T-helper 1 cell treated with Interleukin-12 subunit alpha and Interleukin-12 subunit beta and Interleukin-4 antibody, amounts not matched to agents 30 μg/mL and 1 μg/mL, for 36 hours (primary cell): Measurements from ENCODE around the gene UBR4.

Source experiments
- H3K27ac Mint-ChIP-seq: one replicate; pipeline ENCODE4 v1.8.0; 2021; ENCODE audit warnings: mild to moderate bottlenecking, mixed read lengths
- H3K27me3 Mint-ChIP-seq: one replicate; pipeline ENCODE4 v1.8.0; 2021; ENCODE audit warnings: low read depth, mixed read lengths
- H3K36me3 Mint-ChIP-seq: one replicate; pipeline ENCODE4 v1.8.0; 2021; ENCODE audit warnings: low read depth, mixed read lengths
- H3K4me1 Mint-ChIP-seq: one replicate; pipeline ENCODE4 v1.8.0; 2021; ENCODE audit warnings: low read depth, mixed read lengths
- H3K4me3 Mint-ChIP-seq: one replicate; pipeline ENCODE4 v1.8.0; 2021; ENCODE audit warnings: mild to moderate bottlenecking, moderate library complexity, mixed read lengths
- H3K9me3 Mint-ChIP-seq: one replicate; pipeline ENCODE4 v1.8.0; 2021; ENCODE audit warnings: mixed read lengths

UBR4 gene

GRCh38 chr1:19087737-19088594, 122.1 kb downstream of the UBR4 start:
- no peaks in the 10 kb centered on the region for H3K9me3 Mint-ChIP-seq
- H3K4me1 Mint-ChIP-seq, result peaks cover 37% of the 10 kb centered on the region
- peak overlapping the region; percentile 76 for H3K27ac Mint-ChIP-seq
- no peaks in the 10 kb centered on the region for H3K27me3 Mint-ChIP-seq
- peak overlapping the region; percentile 18 for H3K4me3 Mint-ChIP-seq
- peaks cover 63% of the 10 kb centered on the region for H3K36me3 Mint-ChIP-seq

DNA sequence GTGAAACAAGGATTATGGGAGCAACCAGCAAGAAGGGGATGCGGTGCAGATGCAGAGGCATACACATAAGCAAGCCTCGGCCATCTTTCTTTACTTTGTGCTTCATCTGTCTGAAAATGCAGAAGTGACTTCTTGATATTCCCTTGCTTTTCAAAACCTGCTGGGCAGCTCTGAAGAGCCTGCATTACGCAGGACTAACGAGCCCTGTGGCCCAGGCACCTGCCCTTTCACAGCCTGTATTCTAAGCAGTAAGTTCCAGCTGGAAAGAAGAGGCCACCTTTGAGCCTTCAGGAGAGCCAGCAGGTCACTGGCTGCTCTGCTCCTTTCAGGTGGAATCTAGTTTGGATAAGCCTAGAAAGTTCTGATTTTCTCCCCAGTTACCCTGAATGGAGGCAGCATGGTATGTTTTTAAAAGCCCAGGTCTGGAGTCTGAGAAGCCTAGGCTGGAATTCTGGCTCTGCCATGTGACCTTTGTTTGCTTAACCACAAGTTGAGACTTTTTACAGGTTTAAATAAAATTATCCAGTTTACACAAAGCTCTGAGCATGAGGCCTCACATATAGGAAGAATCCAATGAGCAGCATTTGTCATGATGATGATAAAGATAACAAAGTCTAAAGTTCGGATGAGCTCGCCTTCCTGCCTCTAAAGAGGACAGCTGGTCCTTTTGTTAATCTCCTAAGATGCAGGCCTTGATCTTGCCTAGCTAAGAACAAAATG, 122.9 kb downstream of the UBR4 start:
- Mint-ChIP-seq H3K4me1 (peaks cover 38% of the 10 kb centered on the region), H3K27me3 (no peaks in the 10 kb centered on the region), H3K9me3 (no peaks in the 10 kb centered on the region), H3K36me3 (peaks cover 62% of the 10 kb centered on the region), H3K4me3 (peak overlapping the region; percentile 18), H3K27ac (peak overlapping the region; percentile 76)

- Mint-ChIP-seq H3K36me3 (peaks cover 61% of the 10 kb centered on the region), H3K27ac (no peak overlapping the region), H3K27me3 (no peaks in the 10 kb centered on the region), H3K4me3 (no peak overlapping the region), H3K4me1 (peaks cover 38% of the 10 kb centered on the region), H3K9me3 (no peaks in the 10 kb centered on the region)
Measured at GRCh38 chr1:19086176-19086875, 123.7 kb downstream of the UBR4 start.

- H3K4me3 Mint-ChIP-seq, result no peak overlapping the region
- H3K9me3 Mint-ChIP-seq, result no peaks in the 10 kb centered on the region
- H3K27ac Mint-ChIP-seq, result no peak overlapping the region
- no peaks in the 10 kb centered on the region for H3K27me3 Mint-ChIP-seq
- peaks cover 28% of the 10 kb centered on the region for H3K4me1 Mint-ChIP-seq
- peaks cover 66% of the 10 kb centered on the region for H3K36me3 Mint-ChIP-seq
Measured at GRCh38 chr1:19084206-19084738, 125.8 kb downstream of the UBR4 start.

DNA sequence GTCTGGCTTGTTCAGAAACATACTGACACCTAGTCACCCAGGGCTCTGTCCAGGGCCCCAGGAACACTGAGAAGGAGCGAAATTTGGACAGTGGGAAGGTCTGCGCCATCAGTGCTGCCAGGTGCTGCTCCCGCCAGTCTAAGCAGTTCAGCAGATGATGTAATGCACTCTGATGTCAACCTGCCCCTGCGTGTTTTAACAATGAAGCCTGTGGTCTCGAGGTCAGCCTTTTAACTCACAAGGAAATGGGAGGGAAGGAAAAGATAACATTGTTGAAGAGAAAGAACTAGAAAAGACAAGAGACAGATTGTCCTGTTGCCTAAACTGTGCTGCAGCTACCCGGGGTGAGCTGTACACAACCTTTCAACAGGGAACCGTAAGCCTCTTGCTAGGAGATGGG, 127.0 kb downstream of the UBR4 start:
- Mint-ChIP-seq H3K4me3 (no peak overlapping the region), H3K36me3 (peaks cover 61% of the 10 kb centered on the region)

GRCh38 chr1:19081218-19081893, 128.7 kb downstream of the UBR4 start:
- peaks cover 7% of the 10 kb centered on the region for H3K4me1 Mint-ChIP-seq
- no peak overlapping the region for H3K4me3 Mint-ChIP-seq
- peaks cover 69% of the 10 kb centered on the region for H3K36me3 Mint-ChIP-seq
- peak overlapping the region; percentile 8 for H3K27ac Mint-ChIP-seq
- H3K27me3 Mint-ChIP-seq, result no peaks in the 10 kb centered on the region
- H3K9me3 Mint-ChIP-seq, result no peaks in the 10 kb centered on the region

More for the DNA sequence above, 127.0 kb downstream of the UBR4 start:
- H3K27me3 Mint-ChIP-seq, result no peaks in the 10 kb centered on the region
- H3K9me3 Mint-ChIP-seq, result no peaks in the 10 kb centered on the region
- H3K4me1 Mint-ChIP-seq, result peaks cover 16% of the 10 kb centered on the region
- peak overlapping the region; percentile 8 for H3K27ac Mint-ChIP-seq

DNA sequence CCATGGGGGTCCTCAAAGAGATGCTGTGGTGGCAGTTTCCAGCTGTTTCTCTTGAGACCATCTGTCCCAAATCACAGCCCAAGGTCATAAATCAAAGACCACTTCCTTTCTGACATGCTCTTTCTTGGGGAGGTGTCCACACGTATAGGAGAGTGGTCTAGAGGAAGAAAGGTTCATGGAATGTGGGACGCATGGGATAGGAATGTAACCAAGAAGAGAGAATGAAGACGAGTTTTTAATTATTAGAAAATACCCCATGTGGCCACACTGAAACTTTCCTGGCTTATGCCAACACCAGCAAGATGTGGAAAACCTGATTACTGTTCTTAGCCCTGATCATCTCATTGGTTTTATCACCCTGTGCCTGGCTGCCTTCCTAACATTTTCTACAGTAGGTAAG, 129.3 kb downstream of the UBR4 start:
- no peaks in the 10 kb centered on the region for H3K27me3 Mint-ChIP-seq
- no peak overlapping the region for H3K27ac Mint-ChIP-seq
- no peak overlapping the region for H3K4me3 Mint-ChIP-seq
- no peaks in the 10 kb centered on the region for H3K9me3 Mint-ChIP-seq
- H3K36me3 Mint-ChIP-seq, result peaks cover 70% of the 10 kb centered on the region
- H3K4me1 Mint-ChIP-seq, result peaks cover 8% of the 10 kb centered on the region

- peaks cover 77% of the 10 kb centered on the region for H3K36me3 Mint-ChIP-seq
Measured at GRCh38 chr1:19079541-19080472, 130.3 kb downstream of the UBR4 start.

GRCh38 chr1:19078536-19078935, 131.5 kb downstream of the UBR4 start:
- Mint-ChIP-seq H3K36me3 (peaks cover 77% of the 10 kb centered on the region), H3K27ac (no peak overlapping the region), H3K27me3 (no peaks in the 10 kb centered on the region), H3K4me3 (no peak overlapping the region), H3K9me3 (no peaks in the 10 kb centered on the region), H3K4me1 (peaks cover 24% of the 10 kb centered on the region)

More at GRCh38 chr1:19079541-19080472, 130.3 kb downstream of the UBR4 start:
- H3K4me1 Mint-ChIP-seq, result peaks cover 17% of the 10 kb centered on the region
- no peaks in the 10 kb centered on the region for H3K9me3 Mint-ChIP-seq
- H3K27me3 Mint-ChIP-seq, result no peaks in the 10 kb centered on the region
- no peak overlapping the region for H3K4me3 Mint-ChIP-seq
- H3K27ac Mint-ChIP-seq, result no peak overlapping the region

- Mint-ChIP-seq H3K27ac (no peak overlapping the region), H3K4me1 (peaks cover 25% of the 10 kb centered on the region), H3K36me3 (peaks cover 72% of the 10 kb centered on the region), H3K9me3 (no peaks in the 10 kb centered on the region), H3K27me3 (no peaks in the 10 kb centered on the region), H3K4me3 (no peak overlapping the region)
Measured at GRCh38 chr1:19076841-19077616, 133.0 kb downstream of the UBR4 start.

- H3K27ac Mint-ChIP-seq, result peak overlapping the region; percentile 79
- H3K4me1 Mint-ChIP-seq, result peaks cover 25% of the 10 kb centered on the region
- no peaks in the 10 kb centered on the region for H3K9me3 Mint-ChIP-seq
- H3K4me3 Mint-ChIP-seq, result peak overlapping the region; percentile 67
- H3K27me3 Mint-ChIP-seq, result no peaks in the 10 kb centered on the region
- peaks cover 58% of the 10 kb centered on the region for H3K36me3 Mint-ChIP-seq
Measured at GRCh38 chr1:19074902-19075721, 135.0 kb downstream of the UBR4 start.

- Mint-ChIP-seq H3K4me1 (peaks cover 25% of the 10 kb centered on the region), H3K9me3 (no peaks in the 10 kb centered on the region), H3K4me3 (peak overlapping the region; percentile 67), H3K27ac (peak overlapping the region; percentile 79), H3K27me3 (no peaks in the 10 kb centered on the region), H3K36me3 (peaks cover 52% of the 10 kb centered on the region)
Measured at GRCh38 chr1:19074361-19074901, 135.6 kb downstream of the UBR4 start.
